Measurements from ENCODE around the gene USP21.

DNA sequence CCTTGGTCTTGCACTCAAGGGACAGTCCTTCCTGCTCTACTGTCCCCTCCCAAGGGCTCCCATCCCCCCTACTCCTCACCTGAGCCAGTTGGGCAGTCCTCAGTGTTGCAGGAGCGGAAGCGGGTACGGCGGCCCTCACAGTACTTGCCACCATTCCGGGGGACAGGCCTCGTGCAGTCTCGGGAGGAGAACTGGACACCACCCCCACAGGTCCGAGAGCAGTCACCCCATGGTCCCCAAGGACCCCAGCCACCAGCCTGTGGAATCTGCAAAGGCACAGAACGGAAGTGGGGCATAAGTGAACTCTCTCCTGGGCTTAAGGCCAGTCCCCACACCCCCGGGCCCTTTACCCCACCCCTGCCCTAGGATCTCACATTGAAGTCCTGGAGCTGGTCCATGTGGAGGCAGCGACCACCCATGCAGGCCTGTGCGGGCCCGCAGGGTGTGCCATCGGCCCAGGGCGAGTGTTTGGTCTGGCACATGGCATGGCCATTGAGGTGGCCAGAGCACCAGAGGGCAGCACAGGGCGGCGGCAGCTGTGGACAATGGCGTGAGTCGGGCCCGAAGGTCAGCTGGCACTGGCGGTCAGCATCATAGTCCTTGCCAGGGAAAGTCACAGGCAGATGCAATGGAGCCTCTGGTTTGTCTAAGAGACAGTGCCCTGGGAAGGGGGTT lies 34.4 kb downstream of the USP21 start:
- TF ChIP-seq, protein P1, sequence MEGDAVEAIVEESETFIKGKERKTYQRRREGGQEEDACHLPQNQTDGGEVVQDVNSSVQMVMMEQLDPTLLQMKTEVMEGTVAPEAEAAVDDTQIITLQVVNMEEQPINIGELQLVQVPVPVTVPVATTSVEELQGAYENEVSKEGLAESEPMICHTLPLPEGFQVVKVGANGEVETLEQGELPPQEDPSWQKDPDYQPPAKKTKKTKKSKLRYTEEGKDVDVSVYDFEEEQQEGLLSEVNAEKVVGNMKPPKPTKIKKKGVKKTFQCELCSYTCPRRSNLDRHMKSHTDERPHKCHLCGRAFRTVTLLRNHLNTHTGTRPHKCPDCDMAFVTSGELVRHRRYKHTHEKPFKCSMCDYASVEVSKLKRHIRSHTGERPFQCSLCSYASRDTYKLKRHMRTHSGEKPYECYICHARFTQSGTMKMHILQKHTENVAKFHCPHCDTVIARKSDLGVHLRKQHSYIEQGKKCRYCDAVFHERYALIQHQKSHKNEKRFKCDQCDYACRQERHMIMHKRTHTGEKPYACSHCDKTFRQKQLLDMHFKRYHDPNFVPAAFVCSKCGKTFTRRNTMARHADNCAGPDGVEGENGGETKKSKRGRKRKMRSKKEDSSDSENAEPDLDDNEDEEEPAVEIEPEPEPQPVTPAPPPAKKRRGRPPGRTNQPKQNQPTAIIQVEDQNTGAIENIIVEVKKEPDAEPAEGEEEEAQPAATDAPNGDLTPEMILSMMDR (IDR thresholded peaks at IDR 0.05), result no peak; the same call in 1 of the 2 replicates
- TF ChIP-seq POLR2AphosphoS5 (IDR thresholded peaks at IDR 0.05; ENCODE audit: low read depth, low read length) (no peak), TCF7L2 (IDR thresholded peaks at IDR 0.05; ENCODE audit: low read depth, low read length) (no peak)

All from Panc1 (cell line).